NCI-H2081 (cell line): ENCODE measurements around the gene XKR7.

Source experiments
- DNase-seq, 2 experiments: peaks; one replicate each; lab custom pipeline; 2025; lab: John Stamatoyannopoulos, UW

XKR7 gene

GRCh38 chr20:31977080-31977479 is 9.1 kb downstream of the XKR7 start:
- DNase-seq = no peak

- no peak for DNase-seq
Measured at GRCh38 chr20:31979713-31980426, 11.9 kb downstream of the XKR7 start.

- no peak for DNase-seq
Measured at GRCh38 chr20:31981784-31982183, 13.8 kb downstream of the XKR7 start.

- DNase-seq = no peak
Measured at GRCh38 chr20:31984981-31985471, 17.1 kb downstream of the XKR7 start.

GRCh38 chr20:31987744-31988143 is 19.8 kb downstream of the XKR7 start:
- no peak for DNase-seq

GRCh38 chr20:31988430-31989015 is 20.6 kb downstream of the XKR7 start:
- no peak for DNase-seq

- no peak for DNase-seq
Measured at GRCh38 chr20:31989030-31989645, 21.2 kb downstream of the XKR7 start.

GRCh38 chr20:31990641-31991338 is 22.8 kb downstream of the XKR7 start:
- peak; percentile 55 to 61 for DNase-seq

- DNase-seq = peak in 1 of 2 experiments; percentile 49
Measured at GRCh38 chr20:31991339-31991705, 23.4 kb downstream of the XKR7 start.

GRCh38 chr20:31992086-31992485 is 24.1 kb downstream of the XKR7 start:
- no peak for DNase-seq

GRCh38 chr20:31996996-31997395 is 29.0 kb downstream of the XKR7 start:
- DNase-seq = no peak

- no peak for DNase-seq
Measured at GRCh38 chr20:31998246-31998645, 30.3 kb downstream of the XKR7 start.

GRCh38 chr20:32003325-32003724 is 35.4 kb downstream of the XKR7 start:
- no peak for DNase-seq

- DNase-seq = no peak
Measured at GRCh38 chr20:32004963-32005362, 37.0 kb downstream of the XKR7 start.

GRCh38 chr20:32006053-32006452 is 38.1 kb downstream of the XKR7 start:
- no peak for DNase-seq

GRCh38 chr20:32006841-32007786 is 39.2 kb downstream of the XKR7 start:
- DNase-seq = peak; percentile 52 to 56

- DNase-seq = peak; percentile 12 to 68
Measured at GRCh38 chr20:32007787-32008616, 40.1 kb downstream of the XKR7 start.

GRCh38 chr20:32009564-32009963 is 41.6 kb downstream of the XKR7 start:
- no peak for DNase-seq

- no peak for DNase-seq
Measured at GRCh38 chr20:32010101-32010500, 42.1 kb downstream of the XKR7 start, which contains the start of gene CCM2L. Gene CCM2L, plus strand, starts transcription at chr20:32010438. Its CDS starts 17 bp downstream, at chr20:32010455.

GRCh38 chr20:32010666-32011065 is 42.7 kb downstream of the XKR7 start:
- no peak for DNase-seq
